ENCODE measurements around the gene GRM7.

GRM7 gene

GRCh38 chr3:7504886-7505775 lies 644.2 kb downstream of the GRM7 start:
- no peak for DNase-seq (ENCODE audit: low read depth)

- no peak for DNase-seq (ENCODE audit: low read depth)
These were observed 645.8 kb downstream of the GRM7 start for GRCh38 chr3:7506606-7507180.

- DNase-seq (ENCODE audit: low read depth) = no peak
These were observed 647.9 kb downstream of the GRM7 start for GRCh38 chr3:7508821-7509220.

- DNase-seq (ENCODE audit: low read depth) = no peak
These were observed 651.1 kb downstream of the GRM7 start for GRCh38 chr3:7512048-7512447.

- DNase-seq (ENCODE audit: low read depth) = no peak
These were observed 657.1 kb downstream of the GRM7 start for GRCh38 chr3:7518026-7518425.

- DNase-seq (ENCODE audit: low read depth) = no peak
These were observed 657.5 kb downstream of the GRM7 start for GRCh38 chr3:7518456-7518855.

- no peak for DNase-seq (ENCODE audit: low read depth)
These were observed 659.1 kb downstream of the GRM7 start for GRCh38 chr3:7520059-7520458.

GRCh38 chr3:7520593-7520992 lies 659.7 kb downstream of the GRM7 start:
- DNase-seq (ENCODE audit: low read depth) = no peak

GRCh38 chr3:7536510-7536909 lies 675.6 kb downstream of the GRM7 start:
- no peak for DNase-seq (ENCODE audit: low read depth)

GRCh38 chr3:7536921-7537320 lies 676.0 kb downstream of the GRM7 start:
- DNase-seq (ENCODE audit: low read depth) = no peak

GRCh38 chr3:7543294-7543880 lies 682.5 kb downstream of the GRM7 start:
- no peak for DNase-seq (ENCODE audit: low read depth)

GRCh38 chr3:7545334-7545733 lies 684.4 kb downstream of the GRM7 start:
- no peak for DNase-seq (ENCODE audit: low read depth)

GRCh38 chr3:7546253-7546652 lies 685.3 kb downstream of the GRM7 start:
- no peak for DNase-seq (ENCODE audit: low read depth)

- no peak for DNase-seq (ENCODE audit: low read depth)
These were observed 686.9 kb downstream of the GRM7 start for GRCh38 chr3:7547826-7548225.

GRCh38 chr3:7562892-7563291 lies 702.0 kb downstream of the GRM7 start:
- no peak for DNase-seq (ENCODE audit: low read depth)

- DNase-seq (ENCODE audit: low read depth) = no peak
These were observed 704.7 kb downstream of the GRM7 start for GRCh38 chr3:7565574-7565973.

- no peak for DNase-seq (ENCODE audit: low read depth)
These were observed 706.2 kb downstream of the GRM7 start for GRCh38 chr3:7567160-7567559.

- no peak for DNase-seq (ENCODE audit: low read depth)
These were observed 707.7 kb downstream of the GRM7 start for GRCh38 chr3:7568526-7569184.

GRCh38 chr3:7573330-7573729 lies 712.4 kb downstream of the GRM7 start:
- no peak for DNase-seq (ENCODE audit: low read depth)

- no peak for DNase-seq (ENCODE audit: low read depth)
These were observed 713.5 kb downstream of the GRM7 start for GRCh38 chr3:7574435-7574834.

GRCh38 chr3:7576071-7576470 lies 715.2 kb downstream of the GRM7 start:
- no peak for DNase-seq (ENCODE audit: low read depth)

- no peak for DNase-seq (ENCODE audit: low read depth)
These were observed 715.6 kb downstream of the GRM7 start for GRCh38 chr3:7576506-7576905.

- no peak for DNase-seq (ENCODE audit: low read depth)
These were observed 716.6 kb downstream of the GRM7 start for GRCh38 chr3:7577513-7577912.
